ENCODE results near the gene PRKAA2.

PRKAA2 gene

DNA sequence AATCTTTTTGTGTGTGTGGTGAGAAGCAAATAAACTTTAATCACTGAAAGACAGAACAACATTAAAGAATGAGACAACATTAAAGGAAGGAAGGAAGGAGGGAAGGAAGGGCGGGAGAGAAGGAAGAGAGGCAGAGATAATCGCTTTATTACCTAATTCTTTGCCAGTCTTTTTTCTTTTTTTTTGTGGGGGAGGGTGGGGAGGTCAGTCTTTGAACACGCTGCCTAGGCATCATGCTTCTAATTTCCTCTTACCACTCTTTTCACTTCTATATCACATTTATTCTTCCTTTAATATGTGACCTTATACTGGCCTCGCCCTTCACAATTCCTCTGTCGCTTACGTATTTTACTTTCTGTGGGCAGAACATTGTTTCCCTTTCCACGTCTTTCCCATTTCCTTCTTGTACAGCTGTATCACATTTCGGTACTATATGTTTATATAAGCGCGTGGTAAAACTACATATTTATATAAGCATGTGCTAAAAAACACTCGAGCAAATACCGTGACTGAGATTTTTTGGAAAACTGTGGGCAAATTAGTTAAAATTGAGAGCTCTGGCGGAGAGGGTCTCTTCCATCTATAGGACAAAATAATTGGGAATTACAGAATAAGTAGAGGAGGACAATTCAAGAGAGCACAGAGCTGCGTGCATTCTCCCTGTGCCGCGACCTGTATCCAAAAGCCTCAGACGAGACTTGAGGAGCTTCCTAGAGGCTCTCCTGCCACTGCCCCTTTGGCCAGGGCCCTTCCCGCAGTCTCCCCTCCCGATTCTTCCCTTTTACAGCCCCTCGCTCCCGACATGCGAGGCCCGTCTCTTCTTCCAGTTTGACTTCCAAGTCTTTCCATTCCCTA lies 823 bp upstream of the PRKAA2 start (continued):
- no peak for TF ChIP-seq ZSCAN30 (tag by site-specific recombination; IDR thresholded peaks at IDR 0.05)
- no peak for TF ChIP-seq ZNF449 (tag by site-specific recombination; IDR thresholded peaks at IDR 0.05)
- TF ChIP-seq ZNF157 (tag by site-specific recombination; IDR thresholded peaks at IDR 0.05), result no peak
- no peak for TF ChIP-seq GFI1B (tag by site-specific recombination; IDR thresholded peaks at IDR 0.05)
- TF ChIP-seq ZNF785 (tag by site-specific recombination; IDR thresholded peaks at IDR 0.05), result no peak
- TF ChIP-seq ZNF488 (tag by site-specific recombination; IDR thresholded peaks at IDR 0.05), result no peak
- no peak for TF ChIP-seq ZNF623 (tag by site-specific recombination; IDR thresholded peaks at IDR 0.05)
- no peak for TF ChIP-seq SCRT1 (tag by site-specific recombination; IDR thresholded peaks at IDR 0.05; ENCODE audit: borderline replicate concordance)
- no peak for TF ChIP-seq TRIM28 (IDR thresholded peaks at IDR 0.05; ENCODE audit: borderline replicate concordance, low read length)
- TF ChIP-seq MZF1 (tag by site-specific recombination; IDR thresholded peaks at IDR 0.05; ENCODE audit: borderline replicate concordance), result no peak
- no peak for TF ChIP-seq ZNF24 (tag by site-specific recombination; IDR thresholded peaks at IDR 0.05)
- no peak for TF ChIP-seq ZNF426 (tag by site-specific recombination; IDR thresholded peaks at IDR 0.05)
- no peak for TF ChIP-seq KLF7 (tag by site-specific recombination; IDR thresholded peaks at IDR 0.05; ENCODE audit: borderline replicate concordance)
- TF ChIP-seq ZNF23 (tag by site-specific recombination; IDR thresholded peaks at IDR 0.05; ENCODE audit: borderline replicate concordance), result no peak
- no peak for TF ChIP-seq ZNF175 (tag by site-specific recombination; IDR thresholded peaks at IDR 0.05)
- TF ChIP-seq, protein P1, sequence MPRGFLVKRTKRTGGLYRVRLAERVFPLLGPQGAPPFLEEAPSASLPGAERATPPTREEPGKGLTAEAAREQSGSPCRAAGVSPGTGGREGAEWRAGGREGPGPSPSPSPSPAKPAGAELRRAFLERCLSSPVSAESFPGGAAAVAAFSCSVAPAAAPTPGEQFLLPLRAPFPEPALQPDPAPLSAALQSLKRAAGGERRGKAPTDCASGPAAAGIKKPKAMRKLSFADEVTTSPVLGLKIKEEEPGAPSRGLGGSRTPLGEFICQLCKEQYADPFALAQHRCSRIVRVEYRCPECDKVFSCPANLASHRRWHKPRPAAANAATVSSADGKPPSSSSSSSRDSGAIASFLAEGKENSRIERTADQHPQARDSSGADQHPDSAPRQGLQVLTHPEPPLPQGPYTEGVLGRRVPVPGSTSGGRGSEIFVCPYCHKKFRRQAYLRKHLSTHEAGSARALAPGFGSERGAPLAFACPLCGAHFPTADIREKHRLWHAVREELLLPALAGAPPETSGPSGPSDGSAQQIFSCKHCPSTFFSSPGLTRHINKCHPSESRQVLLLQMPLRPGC (tag by site-specific recombination; IDR thresholded peaks at IDR 0.05), result no peak
- no peak for TF ChIP-seq ZNF292 (tag by site-specific recombination; IDR thresholded peaks at IDR 0.05; ENCODE audit: borderline replicate concordance, low read depth)
- TF ChIP-seq ZNF558 (tag by site-specific recombination; IDR thresholded peaks at IDR 0.05), result no peak
- TF ChIP-seq ZNF114 (tag by site-specific recombination; IDR thresholded peaks at IDR 0.05), result no peak
- TF ChIP-seq IKZF3 (tag by site-specific recombination; IDR thresholded peaks at IDR 0.05), result no peak; the same call in 1 of the 2 replicates
- TF ChIP-seq ZNF16 (tag by site-specific recombination; IDR thresholded peaks at IDR 0.05; ENCODE audit: low read depth), result no peak
- TF ChIP-seq ZNF629 (tag by site-specific recombination; IDR thresholded peaks at IDR 0.05), result no peak
- no peak for TF ChIP-seq ZNF830 (tag by site-specific recombination; IDR thresholded peaks at IDR 0.05; ENCODE audit: low read depth)
- TF ChIP-seq ZXDB (tag by site-specific recombination; IDR thresholded peaks at IDR 0.05), result no peak
- TF ChIP-seq ZNF10 (tag by site-specific recombination; IDR thresholded peaks at IDR 0.05), result 0 out of 2 replicates have a peak, but pooled peaks have one; percentile 6
- TF ChIP-seq ZNF391 (tag by site-specific recombination; IDR thresholded peaks at IDR 0.05; ENCODE audit: borderline replicate concordance, low read depth), result no peak
- TF ChIP-seq ZNF274 (IDR thresholded peaks at IDR 0.05; ENCODE audit: low read length), result no peak
- TF ChIP-seq ZNF274 (tag by site-specific recombination; IDR thresholded peaks at IDR 0.05; ENCODE audit: borderline replicate concordance), result no peak
- no peak; the same call in 1 of the 2 replicates for TF ChIP-seq ZBTB48 (tag by site-specific recombination; IDR thresholded peaks at IDR 0.05)
- TF ChIP-seq ZNF335 (tag by site-specific recombination; conservative IDR thresholded peaks at IDR 0.05), result peak; percentile 81
- no peak for TF ChIP-seq ZNF791 (tag by site-specific recombination; IDR thresholded peaks at IDR 0.05)
- no peak for TF ChIP-seq ZFP41 (tag by site-specific recombination; IDR thresholded peaks at IDR 0.05; ENCODE audit: borderline replicate concordance)
- no peak for TF ChIP-seq ZNF146 (tag by site-specific recombination; IDR thresholded peaks at IDR 0.05)
- no peak for TF ChIP-seq ZNF585B (tag by site-specific recombination; IDR thresholded peaks at IDR 0.05)
- no peak for TF ChIP-seq ZFP3 (tag by site-specific recombination; IDR thresholded peaks at IDR 0.05; ENCODE audit: low read depth)
- no peak for TF ChIP-seq ZNF184 (tag by site-specific recombination; IDR thresholded peaks at IDR 0.05)
- TF ChIP-seq, protein P2, sequence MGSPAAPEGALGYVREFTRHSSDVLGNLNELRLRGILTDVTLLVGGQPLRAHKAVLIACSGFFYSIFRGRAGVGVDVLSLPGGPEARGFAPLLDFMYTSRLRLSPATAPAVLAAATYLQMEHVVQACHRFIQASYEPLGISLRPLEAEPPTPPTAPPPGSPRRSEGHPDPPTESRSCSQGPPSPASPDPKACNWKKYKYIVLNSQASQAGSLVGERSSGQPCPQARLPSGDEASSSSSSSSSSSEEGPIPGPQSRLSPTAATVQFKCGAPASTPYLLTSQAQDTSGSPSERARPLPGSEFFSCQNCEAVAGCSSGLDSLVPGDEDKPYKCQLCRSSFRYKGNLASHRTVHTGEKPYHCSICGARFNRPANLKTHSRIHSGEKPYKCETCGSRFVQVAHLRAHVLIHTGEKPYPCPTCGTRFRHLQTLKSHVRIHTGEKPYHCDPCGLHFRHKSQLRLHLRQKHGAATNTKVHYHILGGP (tag by site-specific recombination; IDR thresholded peaks at IDR 0.05), result no peak
- no peak for TF ChIP-seq ZNF19 (tag by site-specific recombination; IDR thresholded peaks at IDR 0.05; ENCODE audit: low read depth)
